Body of pancreas (tissue), 4 donors: ENCODE measurements around the gene LIX1L.

Experiments
- CTCF ChIP-seq, 7 experiments: fragments of 450-650 bp in 4 of 7; fragments of 200-600 bp in 3 of 7; sonication (generic) in 3 of 7; IDR thresholded peaks; one replicate each; pipeline ENCODE4 v1.5.1; 2016 to 2019; ENCODE audit warnings: antibody characterized with exemption in 7 of 7
- POLR2A ChIP-seq, 3 donors: fragments of 450-650 bp; IDR thresholded peaks; one replicate each; pipeline ENCODE4 v1.6.1; 2016; ENCODE audit warnings: antibody characterized with exemption in 3 of 3, mild to moderate bottlenecking in 2 of 3

GRCh38 chr1:145942871-145943270, 14.9 kb downstream of the LIX1L start:
- TF ChIP-seq CTCF (IDR thresholded peaks at IDR 0.05): no peak
- TF ChIP-seq POLR2A (IDR thresholded peaks at IDR 0.05): no peak
